Activated naive CD8-positive, alpha-beta T cell treated with anti-CD3 and anti-CD28 coated beads, Interleukin-2, amount 50 U/mL, for 24 hours (primary cell): Measurements from ENCODE around the gene RET.

Experiments
- ATAC-seq: fragments of 150-1000 bp; cut with Tn5 transposase; one replicate; pipeline ENCODE4 v1.10.0; 2021
- DNase-seq: peaks from one replicate; pipeline ENCODE4 v3.0.0; 2021
- H3K27ac Mint-ChIP-seq: one replicate; pipeline ENCODE4 v1.8.0; 2021; ENCODE audit warnings: mild to moderate bottlenecking, mixed read lengths
- H3K27me3 Mint-ChIP-seq: one replicate; pipeline ENCODE4 v1.8.0; 2021; ENCODE audit warnings: mixed read lengths
- H3K36me3 Mint-ChIP-seq: one replicate; pipeline ENCODE4 v1.8.0; 2021; ENCODE audit warnings: low read depth, mixed read lengths
- H3K4me1 Mint-ChIP-seq: one replicate; pipeline ENCODE4 v1.8.0; 2021; ENCODE audit warnings: mixed read lengths
- H3K4me3 Mint-ChIP-seq: one replicate; pipeline ENCODE4 v1.8.0; 2021; ENCODE audit warnings: mild to moderate bottlenecking, moderate library complexity, mixed read lengths
- H3K9me3 Mint-ChIP-seq: one replicate; pipeline ENCODE4 v1.8.0; 2021; ENCODE audit warnings: mixed read lengths

The RET gene

GRCh38 chr10:43166880-43167497, 90.1 kb downstream of the RET start:
- DNase-seq (no peak), ATAC-seq (no peak)
- H3K36me3 Mint-ChIP-seq, result peaks cover 38% of the 10 kb centered on the region

GRCh38 chr10:43167498-43167889, 90.6 kb downstream of the RET start:
- ATAC-seq (no peak), DNase-seq (no peak)
- no peaks in the 10 kb centered on the region for H3K27me3 Mint-ChIP-seq
- H3K4me1 Mint-ChIP-seq, result peaks cover 29% of the 10 kb centered on the region
- no peak overlapping the region for H3K27ac Mint-ChIP-seq
- H3K36me3 Mint-ChIP-seq, result peaks cover 36% of the 10 kb centered on the region
- H3K9me3 Mint-ChIP-seq, result no peaks in the 10 kb centered on the region
- no peak overlapping the region for H3K4me3 Mint-ChIP-seq

More at GRCh38 chr10:43166880-43167497, 90.1 kb downstream of the RET start:
- H3K9me3 Mint-ChIP-seq, result no peaks in the 10 kb centered on the region
- peaks cover 32% of the 10 kb centered on the region for H3K4me1 Mint-ChIP-seq
- H3K27ac Mint-ChIP-seq, result no peak overlapping the region
- H3K27me3 Mint-ChIP-seq, result no peaks in the 10 kb centered on the region
- H3K4me3 Mint-ChIP-seq, result no peak overlapping the region

- ATAC-seq (no peak), DNase-seq (no peak)
- Mint-ChIP-seq H3K27me3 (no peaks in the 10 kb centered on the region), H3K27ac (no peak overlapping the region), H3K4me1 (peaks cover 24% of the 10 kb centered on the region), H3K9me3 (no peaks in the 10 kb centered on the region), H3K4me3 (no peak overlapping the region), H3K36me3 (peaks cover 36% of the 10 kb centered on the region)
Measured at GRCh38 chr10:43170491-43170890, 93.6 kb downstream of the RET start.

GRCh38 chr10:43172645-43173044, 95.8 kb downstream of the RET start:
- Mint-ChIP-seq H3K27me3 (no peaks in the 10 kb centered on the region), H3K27ac (peak overlapping the region; percentile 2), H3K4me1 (peaks cover 10% of the 10 kb centered on the region), H3K9me3 (peaks cover 4% of the 10 kb centered on the region), H3K4me3 (no peak overlapping the region), H3K36me3 (peaks cover 54% of the 10 kb centered on the region)
- DNase-seq (no peak), ATAC-seq (peak; percentile 43)

- Mint-ChIP-seq H3K9me3 (peaks cover 9% of the 10 kb centered on the region), H3K27ac (peak overlapping the region; percentile 2), H3K4me1 (peaks cover 10% of the 10 kb centered on the region), H3K36me3 (peaks cover 59% of the 10 kb centered on the region), H3K27me3 (no peaks in the 10 kb centered on the region), H3K4me3 (no peak overlapping the region)
- no peak for ATAC-seq
- DNase-seq, result no peak
Measured at GRCh38 chr10:43173120-43173519, 96.3 kb downstream of the RET start.

GRCh38 chr10:43174969-43175368, 98.1 kb downstream of the RET start:
- Mint-ChIP-seq H3K4me3 (no peak overlapping the region), H3K27me3 (no peaks in the 10 kb centered on the region), H3K9me3 (peaks cover 9% of the 10 kb centered on the region), H3K27ac (no peak overlapping the region), H3K36me3 (peaks cover 59% of the 10 kb centered on the region), H3K4me1 (peaks cover 10% of the 10 kb centered on the region)
- ATAC-seq (no peak), DNase-seq (no peak)

GRCh38 chr10:43176271-43176670, 99.4 kb downstream of the RET start:
- Mint-ChIP-seq H3K4me1 (peaks cover 10% of the 10 kb centered on the region), H3K27me3 (no peaks in the 10 kb centered on the region), H3K27ac (no peak overlapping the region), H3K36me3 (peaks cover 58% of the 10 kb centered on the region), H3K9me3 (peaks cover 9% of the 10 kb centered on the region), H3K4me3 (no peak overlapping the region)
- no peak for ATAC-seq
- no peak for DNase-seq

GRCh38 chr10:43177595-43177994, 100.7 kb downstream of the RET start:
- DNase-seq (no peak), ATAC-seq (no peak)
- Mint-ChIP-seq H3K27ac (no peak overlapping the region), H3K27me3 (no peaks in the 10 kb centered on the region), H3K4me3 (no peak overlapping the region), H3K9me3 (peaks cover 9% of the 10 kb centered on the region), H3K36me3 (peaks cover 62% of the 10 kb centered on the region), H3K4me1 (peaks cover 4% of the 10 kb centered on the region)
